Cardiac muscle cell (in vitro differentiated cells and primary cell): ENCODE data around the gene CEP78. TPM values are rescaled to one million over a fixed set of nuclear protein-coding genes. Genes with fewer than 3 reads are reported as not detected.
A peak's percentile ranks its signal among the peaks of the same experiment; 100 is the strongest.

Experiments used
- DNase-seq, 2 donors: peaks; one replicate each; pipeline versions ENCODE4 v3.0.0 to v3.0.0-alpha.2; 2010 to 2017; ENCODE audit warnings: low read depth in 1 of 2, low spot score in 1 of 2
- H3K27ac ChIP-seq: fragments of 200-600 bp; sonication (generic); 2 replicates; pipeline ENCODE4 v1.5.1; 2016
- H3K27me3 ChIP-seq: fragments of 200-600 bp; sonication (generic); 2 replicates; pipeline ENCODE4 v1.6.0; 2016; ENCODE audit warnings: control low read depth
- H3K36me3 ChIP-seq: fragments of 200-600 bp; sonication (generic); 2 replicates; pipeline ENCODE4 v1.5.1; 2016; ENCODE audit warnings: control low read depth
- H3K4me1 ChIP-seq: fragments of 200-600 bp; sonication (generic); 2 replicates; pipeline ENCODE4 v1.8.1; 2017; ENCODE audit warnings: low read depth, mild to moderate bottlenecking, mixed run types
- H3K4me3 ChIP-seq: fragments of 200-600 bp; sonication (generic); 2 replicates; pipeline ENCODE4 v1.5.1; 2016; ENCODE audit warnings: mild to moderate bottlenecking
- H3K9me3 ChIP-seq: fragments of 200-600 bp; sonication (generic); 2 replicates; pipeline ENCODE4 v1.5.1; 2017; ENCODE audit warnings: low read depth, mild to moderate bottlenecking, control low read depth
- CTCF ChIP-seq: IDR thresholded peaks from 2 replicates; pipeline ENCODE4 v1.5.1; 2012; ENCODE audit warnings: low read depth, mild to moderate bottlenecking, low read length
- polyA plus RNA-seq: library from polyadenylated mRNA; unstranded; fragments of >200 nt; fragmentation: Nextera tagmentation; extraction: Ambion mirVana; gene quantifications from 2 replicates; pipeline ENCODE4 v1.2.1, GENCODE V29; 2016
- total RNA-seq: library from RNA; depleted of rRNA; stranded (reverse); fragments of >200 nt; gene quantifications from 2 replicates; pipeline ENCODE4 v1.2.3, GENCODE V29; 2016

CEP78 gene
- total and polyA plus RNA-seq, 2 experiments from 2014 or later: 14.7 to 31.9 TPM

GRCh38 chr9:78294290-78295176, 58.7 kb downstream of the CEP78 start:
- Histone ChIP-seq H3K27me3 (no peaks in the 10 kb centered on the region), H3K4me3 (no peak overlapping the region), H3K36me3 (no peaks in the 10 kb centered on the region), H3K27ac (no peak overlapping the region), H3K4me1 (peaks cover 5% of the 10 kb centered on the region), H3K9me3 (no peaks in the 10 kb centered on the region)
- no peak for TF ChIP-seq CTCF
- DNase-seq: no peak

GRCh38 chr9:78295177-78295575, 59.3 kb downstream of the CEP78 start:
- Histone ChIP-seq H3K36me3 (no peaks in the 10 kb centered on the region), H3K4me1 (peaks cover 5% of the 10 kb centered on the region), H3K27me3 (no peaks in the 10 kb centered on the region), H3K9me3 (no peaks in the 10 kb centered on the region), H3K4me3 (no peak overlapping the region), H3K27ac (no peak overlapping the region)
- no peak for DNase-seq
- TF ChIP-seq CTCF: no peak

GRCh38 chr9:78295731-78296130, 59.9 kb downstream of the CEP78 start:
- H3K27ac ChIP-seq: no peak overlapping the region
- no peaks in the 10 kb centered on the region for H3K9me3 ChIP-seq
- H3K36me3 ChIP-seq: no peaks in the 10 kb centered on the region
- no peak for TF ChIP-seq CTCF
- H3K4me3 ChIP-seq: no peak overlapping the region
- H3K4me1 ChIP-seq: peaks cover 5% of the 10 kb centered on the region
- DNase-seq: peak in 1 of 2 donors; percentile 38
- no peaks in the 10 kb centered on the region for H3K27me3 ChIP-seq

GRCh38 chr9:78296201-78296892, 60.5 kb downstream of the CEP78 start:
- peaks cover 5% of the 10 kb centered on the region for H3K4me1 ChIP-seq
- H3K9me3 ChIP-seq: no peaks in the 10 kb centered on the region
- TF ChIP-seq CTCF: no peak
- H3K27me3 ChIP-seq: no peaks in the 10 kb centered on the region
- peak; percentile 69 to 76 for DNase-seq
- peak overlapping the region; percentile 41 for H3K27ac ChIP-seq
- H3K4me3 ChIP-seq: peak overlapping the region; percentile 72
- peaks cover 1% of the 10 kb centered on the region for H3K36me3 ChIP-seq

- peak within 1 kb of the TSS; percentile 72 for H3K4me3 ChIP-seq
- no peaks in the 10 kb centered on the region for H3K9me3 ChIP-seq
- DNase-seq: peak; percentile 96 to 98
- H3K36me3 ChIP-seq: peaks cover 6% of the 10 kb centered on the region
- no peaks in the 10 kb centered on the region for H3K27me3 ChIP-seq
- H3K27ac ChIP-seq: peak within 1 kb of the TSS; percentile 61
- peaks cover 5% of the 10 kb centered on the region for H3K4me1 ChIP-seq
- TF ChIP-seq CTCF: no peak
Measured at GRCh38 chr9:78296893-78297671, 61.2 kb downstream of the CEP78 start, which contains the start of gene PSAT1. PSAT1 (plus strand) TSS chr9:78297125; CDS start chr9:78297211, 86 bp downstream.
